A673 (cell line): Measurements from ENCODE around the gene SMURF1. TPM values are rescaled to one million over a fixed set of nuclear protein-coding genes. Genes with fewer than 3 reads are reported as not detected.

Source experiments
- BruUV-seq: library from RNA; stranded (reverse); fragments of 400-500 nt; replicated peaks from 2 replicates; lab custom pipeline; 2021; lab: Mats Ljungman, UMichigan
- CTCF ChIA-PET: fragments of 300-600 bp; sonication (Branson Sonifier 250); formaldehyde crosslinking; loops from one replicate; lab custom pipeline; 2022; ENCODE audit warnings: antibody characterized with exemption; lab: Charles Lee
- POLR2A ChIA-PET: fragments of 300-600 bp; sonication (Branson Sonifier 250); formaldehyde crosslinking; loops from one replicate; lab custom pipeline; 2022; ENCODE audit warnings: antibody characterized with exemption; ENCODE audit not compliant: low non-redundant PET; lab: Charles Lee
- DNase-seq: peaks from one replicate; pipeline ENCODE4 v3.0.0-alpha.2; 2015; ENCODE audit warnings: low spot score
- H3K27ac ChIP-seq: fragments of 200-600 bp; sonication (generic); 2 replicates; pipeline ENCODE4 v1.5.1; 2016; ENCODE audit warnings: mixed run types, low read depth, mild to moderate bottlenecking, mixed read lengths, antibody characterized with exemption, low read length; ENCODE audit not compliant: poor library complexity, severe bottlenecking
- H3K27me3 ChIP-seq: fragments of 200-600 bp; sonication (generic); replicated peaks from 2 replicates; pipeline ENCODE4 v1.6.1; 2017; ENCODE audit warnings: mixed run types, low read depth, mild to moderate bottlenecking, mixed read lengths, antibody characterized with exemption, low read length; ENCODE audit not compliant: insufficient read depth, poor library complexity
- H3K36me3 ChIP-seq: fragments of 200-600 bp; sonication (generic); 2 replicates; pipeline ENCODE4 v1.6.1; 2016; ENCODE audit warnings: mixed run types, mild to moderate bottlenecking, mixed read lengths, antibody characterized with exemption, low read length; ENCODE audit not compliant: insufficient read depth, poor library complexity, severe bottlenecking
- H3K4me1 ChIP-seq: fragments of 200-600 bp; sonication (generic); 2 replicates; pipeline ENCODE4 v1.6.1; 2017; ENCODE audit warnings: mixed run types, mild to moderate bottlenecking, mixed read lengths, antibody characterized with exemption, low read length; ENCODE audit not compliant: insufficient read depth, poor library complexity, severe bottlenecking
- H3K4me3 ChIP-seq: fragments of 200-600 bp; sonication (generic); 2 replicates; pipeline ENCODE4 v1.5.1; 2016; ENCODE audit warnings: low read depth, mixed run types, mild to moderate bottlenecking, mixed read lengths, low read length; ENCODE audit not compliant: poor library complexity, severe bottlenecking
- H3K9me3 ChIP-seq: fragments of 200-600 bp; sonication (generic); 2 replicates; pipeline ENCODE4 v1.6.1; 2016; ENCODE audit warnings: mixed run types, low read depth, mild to moderate bottlenecking, mixed read lengths, antibody characterized with exemption, low read length; ENCODE audit not compliant: poor library complexity, severe bottlenecking
- CTCF ChIP-seq: fragments of 300-800, 200-600 bp; sonication (generic); conservative IDR thresholded peaks from 2 replicates; pipeline ENCODE4 v1.5.1; 2017; ENCODE audit warnings: low read depth, mild to moderate bottlenecking, antibody characterized with exemption, low read length, moderate library complexity, mixed read lengths
- EZH2 ChIP-seq: fragments of 200-600 bp; sonication (generic); IDR thresholded peaks from 2 replicates; pipeline ENCODE4 v1.6.1; 2017; ENCODE audit warnings: borderline replicate concordance, low read depth, mild to moderate bottlenecking, mixed read lengths, antibody characterized with exemption, low read length; ENCODE audit not compliant: poor library complexity, severe bottlenecking
- intact Hi-C: fragments of 100-400 bp; cut with micrococcal nuclease; formaldehyde crosslinking; loops from one replicate; pipeline ENCODE4 v1.10.0; 2022; ENCODE audit not compliant: unreplicated experiment
- total RNA-seq: library from RNA; stranded (reverse); gene quantifications from 2 replicates; pipeline ENCODE4 v1.2.3, GENCODE V29; 2021

SMURF1 gene
- total RNA-seq, 1 experiment from 2014 or later: 16.5 TPM

GRCh38 chr7:98997846-98998245 is 146.1 kb downstream of the SMURF1 start:
- no peaks in the 10 kb centered on the region for H3K4me1 ChIP-seq
- CTCF ChIA-PET: no interaction called here
- intact Hi-C loops: no loop called here

GRCh38 chr7:98996150-98996552 is 147.8 kb downstream of the SMURF1 start:
- H3K27me3 ChIP-seq: no peaks in the 10 kb centered on the region
- ChIA-PET CTCF (interaction anchor here (0.6 kb wide), 1 partner anchor 192 kb away, joined by 7 read pairs; no protein-coding TSS in a partner anchor), POLR2A (no interaction called here)
- H3K36me3 ChIP-seq: peaks cover 36% of the 10 kb centered on the region
- DNase-seq: no peak
- H3K27ac ChIP-seq: no peak overlapping the region
- TF ChIP-seq EZH2 (no peak), CTCF (no peak)
- no peaks in the 10 kb centered on the region for H3K9me3 ChIP-seq
- no TSS peak for BruUV-seq
- no peaks in the 10 kb centered on the region for H3K4me1 ChIP-seq
- H3K4me3 ChIP-seq: no peak overlapping the region
- intact Hi-C loops: no loop called here

More at GRCh38 chr7:98997846-98998245, 146.1 kb downstream of the SMURF1 start:
- Histone ChIP-seq H3K27me3 (no peaks in the 10 kb centered on the region), H3K36me3 (peaks cover 19% of the 10 kb centered on the region), H3K9me3 (no peaks in the 10 kb centered on the region), H3K27ac (no peak overlapping the region), H3K4me3 (no peak overlapping the region)
- POLR2A ChIA-PET: no interaction called here
- TF ChIP-seq EZH2: no peak
- TF ChIP-seq CTCF: no peak
- no peak for DNase-seq
- BruUV-seq: no TSS peak

- DNase-seq: no peak
- no peaks in the 10 kb centered on the region for H3K4me1 ChIP-seq
- no peak overlapping the region for H3K27ac ChIP-seq
- ChIA-PET POLR2A (no interaction called here), CTCF (no interaction called here)
- no TSS peak for BruUV-seq
- no peaks in the 10 kb centered on the region for H3K9me3 ChIP-seq
- no peak for TF ChIP-seq CTCF
- no peak for TF ChIP-seq EZH2
- intact Hi-C loops: no loop called here
- H3K36me3 ChIP-seq: peaks cover 41% of the 10 kb centered on the region
- no peak overlapping the region for H3K4me3 ChIP-seq
- H3K27me3 ChIP-seq: no peaks in the 10 kb centered on the region
Measured at GRCh38 chr7:98995523-98996149, 148.3 kb downstream of the SMURF1 start.
